H9 (cell line): Measurements from ENCODE around the gene CTCF. TPM values are rescaled to one million over a fixed set of nuclear protein-coding genes. Genes with fewer than 3 reads are reported as not detected.

Experiments
- DNase-seq: peaks from one replicate; pipeline ENCODE4 v3.0.0-alpha.2; 2017
- H2AFZ ChIP-seq: one replicate; pipeline ENCODE4 v1.6.1; 2013; ENCODE audit warnings: mild to moderate bottlenecking, low read length, control low read depth, moderate library complexity
- H2AK5ac ChIP-seq: 2 replicates; pipeline ENCODE4 v1.6.1; 2013; ENCODE audit warnings: low read length, control low read depth, mixed read lengths; ENCODE audit not compliant: insufficient read length
- H2BK120ac ChIP-seq: one replicate; pipeline ENCODE4 v1.6.1; 2013; ENCODE audit warnings: low read depth, mild to moderate bottlenecking, low read length, control low read depth, inconsistent platforms; ENCODE audit not compliant: poor library complexity, severe bottlenecking
- H2BK12ac ChIP-seq: 2 replicates; pipeline ENCODE4 v1.6.1; 2013; ENCODE audit warnings: low read length, control low read depth, mixed read lengths, low read depth; ENCODE audit not compliant: insufficient read length
- H2BK15ac ChIP-seq: 2 replicates; pipeline ENCODE4 v1.6.1; 2013; ENCODE audit warnings: low read depth, low read length, control low read depth
- H2BK20ac ChIP-seq: one replicate; pipeline ENCODE4 v1.6.1; 2013; ENCODE audit warnings: low read depth, mild to moderate bottlenecking, low read length, control low read depth, inconsistent platforms; ENCODE audit not compliant: poor library complexity, severe bottlenecking
- H2BK5ac ChIP-seq: 2 replicates; pipeline ENCODE4 v1.6.1; 2013; ENCODE audit warnings: low read length, control low read depth, mixed read lengths; ENCODE audit not compliant: insufficient read length
- H3K14ac ChIP-seq: 2 replicates; pipeline ENCODE4 v1.6.1; 2013; ENCODE audit warnings: low read length, control low read depth; ENCODE audit not compliant: insufficient read depth
- H3K18ac ChIP-seq: 2 replicates; pipeline ENCODE4 v1.6.1; 2013; ENCODE audit warnings: low read depth, mild to moderate bottlenecking, mixed read lengths, low read length, control low read depth; ENCODE audit not compliant: insufficient read length
- H3K23ac ChIP-seq: 2 replicates; pipeline ENCODE4 v1.6.1; 2013; ENCODE audit warnings: low read length, control low read depth, mixed read lengths, low read depth; ENCODE audit not compliant: insufficient read length
- H3K23me2 ChIP-seq: 2 replicates; pipeline ENCODE4 v1.6.1; 2013; ENCODE audit warnings: low read depth, mild to moderate bottlenecking, mixed read lengths, low read length, control low read depth; ENCODE audit not compliant: insufficient read length, poor library complexity, severe bottlenecking
- H3K27ac ChIP-seq: 2 replicates; pipeline ENCODE4 v1.5.1; 2013; ENCODE audit warnings: low read length, control low read depth, mixed read lengths, low read depth; ENCODE audit not compliant: insufficient read length
- H3K27me3 ChIP-seq: 2 replicates; pipeline ENCODE4 v1.6.1; 2013; ENCODE audit warnings: low read length, control low read depth, inconsistent platforms; ENCODE audit not compliant: insufficient read depth
- H3K4ac ChIP-seq: 2 replicates; pipeline ENCODE4 v1.6.1; 2013; ENCODE audit warnings: low read depth, mild to moderate bottlenecking, control low read depth, inconsistent platforms, low read length, moderate library complexity
- H3K4me1 ChIP-seq: 2 replicates; pipeline ENCODE4 v1.6.1; 2013; ENCODE audit warnings: low read length, control low read depth, inconsistent platforms; ENCODE audit not compliant: insufficient read depth
- H3K4me2 ChIP-seq: 2 replicates; pipeline ENCODE4 v1.6.1; 2013; ENCODE audit warnings: low read length, control low read depth, mixed read lengths; ENCODE audit not compliant: insufficient read length, insufficient read depth
- H3K56ac ChIP-seq: 2 replicates; pipeline ENCODE4 v1.6.1; 2013; ENCODE audit warnings: low read depth, mild to moderate bottlenecking, mixed read lengths, low read length, control low read depth; ENCODE audit not compliant: insufficient read length
- H3K79me1 ChIP-seq: 2 replicates; pipeline ENCODE4 v1.6.1; 2013; ENCODE audit warnings: low read depth, mild to moderate bottlenecking, moderate library complexity, low read length, control low read depth, inconsistent platforms; ENCODE audit not compliant: insufficient read depth, poor library complexity, severe bottlenecking
- H3K79me2 ChIP-seq: 2 replicates; pipeline ENCODE4 v1.6.1; 2013; ENCODE audit warnings: low read length, control low read depth, inconsistent platforms; ENCODE audit not compliant: insufficient read depth
- H3K9ac ChIP-seq: 2 replicates; pipeline ENCODE4 v1.6.1; 2013; ENCODE audit warnings: low read length, control low read depth, mixed read lengths; ENCODE audit not compliant: insufficient read length; ENCODE audit errors: extremely low read depth
- H3K9me3 ChIP-seq: one replicate; pipeline ENCODE4 v1.6.1; 2013; ENCODE audit warnings: low read depth, low read length, inconsistent platforms; ENCODE audit not compliant: control insufficient read depth
- H3T11ph ChIP-seq: one replicate; pipeline ENCODE4 v1.6.1; 2013; ENCODE audit warnings: mild to moderate bottlenecking, low read length, control low read depth, inconsistent platforms
- H4K20me1 ChIP-seq: one replicate; pipeline ENCODE4 v1.6.1; 2013; ENCODE audit not compliant: control insufficient read depth, insufficient read length, insufficient read depth
- H4K5ac ChIP-seq: 2 replicates; pipeline ENCODE4 v1.6.1; 2013; ENCODE audit warnings: low read depth, mild to moderate bottlenecking, mixed read lengths, low read length, control low read depth; ENCODE audit not compliant: insufficient read length
- H4K8ac ChIP-seq: replicated peaks from 2 replicates; pipeline ENCODE4 v1.6.1; 2013; ENCODE audit warnings: low read length, control low read depth, mixed read lengths, low read depth; ENCODE audit not compliant: insufficient read length
- H4K91ac ChIP-seq: 2 replicates; pipeline ENCODE4 v1.6.1; 2013; ENCODE audit warnings: low read depth, mild to moderate bottlenecking, moderate library complexity, mixed read lengths, low read length, control low read depth; ENCODE audit not compliant: insufficient read length
- H3K27ac Mint-ChIP-seq, 3 experiments: 2 replicates in 2 of 3; 3 replicates in 1 of 3; pipeline ENCODE4 v1.8.0; 2020 to 2021; ENCODE audit warnings: mixed read lengths in 3 of 3, mild to moderate bottlenecking in 1 of 3, moderate library complexity in 1 of 3
- H3K27me3 Mint-ChIP-seq: 2 replicates; pipeline ENCODE4 v1.8.0; 2021; ENCODE audit warnings: low read depth, mild to moderate bottlenecking, moderate library complexity, mixed read lengths
- H3K36me3 Mint-ChIP-seq, 3 experiments: 2 replicates in 2 of 3; 3 replicates in 1 of 3; pipeline ENCODE4 v1.8.0; 2020 to 2021; ENCODE audit warnings: low read depth in 3 of 3, mixed read lengths in 3 of 3; ENCODE audit not compliant: insufficient read depth in 1 of 3
- H3K4me1 Mint-ChIP-seq, 2 experiments: 2 replicates each; pipeline ENCODE4 v1.8.0; 2020; ENCODE audit warnings: mixed read lengths in 2 of 2
- H3K4me3 Mint-ChIP-seq, 2 experiments: 2 replicates in 1 of 2; 3 replicates in 1 of 2; pipeline ENCODE4 v1.8.0; 2020 to 2021; ENCODE audit warnings: mild to moderate bottlenecking in 2 of 2, mixed read lengths in 2 of 2, moderate library complexity in 1 of 2
- H3K9me3 Mint-ChIP-seq, 2 experiments: 2 replicates in 1 of 2; 3 replicates in 1 of 2; pipeline ENCODE4 v1.8.0; 2020; ENCODE audit warnings: mild to moderate bottlenecking in 2 of 2, mixed read lengths in 2 of 2, moderate library complexity in 1 of 2
- WGBS: extraction: QIAGEN DNeasy Blood & Tissue Kit; methylation state at CpG from one replicate; pipeline ENCODE4 v1.1.7; 2013; ENCODE audit warnings: missing lambda C conversion rate, low lambda C conversion rate, mixed read lengths; ENCODE audit not compliant: insufficient read length; ENCODE audit errors: extremely low coverage; 5-methylcytosine and 5-hydroxymethylcytosine counted together
- total RNA-seq: library from RNA; stranded (reverse); gene quantifications from 2 replicates; pipeline ENCODE4 v1.2.1, GENCODE V29; 2021
- TF ChIP-seq, protein P1 (sequence below): fragments of 200-600 bp; sonication (generic); conservative IDR thresholded peaks from 3 replicates; pipeline ENCODE4 v1.8.0; 2021; ENCODE audit warnings: antibody characterized with exemption, mild to moderate bottlenecking

CTCF gene
- total RNA-seq, 1 experiment from 2014 or later, result 87.3 TPM

DNA sequence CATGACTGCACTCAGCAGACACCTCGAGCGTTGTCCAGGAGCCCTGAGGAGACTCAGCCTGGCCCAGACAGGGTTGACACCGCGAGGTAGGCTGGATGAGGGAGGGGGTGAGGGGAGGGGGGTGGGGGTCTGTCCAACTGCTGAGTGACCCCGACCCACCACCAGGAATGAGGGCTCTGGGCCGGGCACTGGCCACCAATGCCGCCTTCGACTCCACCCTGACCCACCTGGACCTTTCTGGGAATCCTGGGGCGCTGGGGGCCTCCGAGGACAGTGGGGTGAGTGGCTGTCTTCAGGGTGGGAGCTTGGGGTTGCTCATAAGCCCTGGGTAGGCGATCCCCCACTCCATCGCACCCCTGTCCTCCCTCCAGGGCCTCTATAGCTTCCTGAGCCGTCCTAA, 85.4 kb downstream of the CTCF start:
- peaks cover 6 to 28% (median 25%) of the 10 kb centered on the region in 3 experiments; a peak in 6 of 7 replicates for H3K36me3 Mint-ChIP-seq
- no peak overlapping the region for H4K8ac ChIP-seq

More for the DNA sequence above, 85.4 kb downstream of the CTCF start:
- Histone ChIP-seq H3T11ph (no peak overlapping the region), H2BK12ac (no peak overlapping the region), H3K4ac (no peak overlapping the region), H3K4me1 (no peaks in the 10 kb centered on the region), H4K91ac (no peak overlapping the region), H3K79me1 (no peaks in the 10 kb centered on the region), H3K23ac (no peak overlapping the region), H2BK15ac (no peak overlapping the region), H3K23me2 (peaks cover 8% of the 10 kb centered on the region), H3K79me2 (no peaks in the 10 kb centered on the region), H2AFZ (no peak overlapping the region), H2BK120ac (no peak overlapping the region), H3K14ac (no peak overlapping the region), H3K9me3 (no peaks in the 10 kb centered on the region), H3K4me2 (no peak overlapping the region), H4K20me1 (no peaks in the 10 kb centered on the region), H3K56ac (no peak overlapping the region), H2BK20ac (no peak overlapping the region), H2AK5ac (no peak overlapping the region), H3K18ac (no peak overlapping the region), H3K9ac (no peak overlapping the region), H2BK5ac (no peak overlapping the region), H3K27ac (no peak overlapping the region), H4K5ac (no peak overlapping the region), H3K27me3 (no peaks in the 10 kb centered on the region)
- DNase-seq, result no peak
- TF ChIP-seq, protein P1, sequence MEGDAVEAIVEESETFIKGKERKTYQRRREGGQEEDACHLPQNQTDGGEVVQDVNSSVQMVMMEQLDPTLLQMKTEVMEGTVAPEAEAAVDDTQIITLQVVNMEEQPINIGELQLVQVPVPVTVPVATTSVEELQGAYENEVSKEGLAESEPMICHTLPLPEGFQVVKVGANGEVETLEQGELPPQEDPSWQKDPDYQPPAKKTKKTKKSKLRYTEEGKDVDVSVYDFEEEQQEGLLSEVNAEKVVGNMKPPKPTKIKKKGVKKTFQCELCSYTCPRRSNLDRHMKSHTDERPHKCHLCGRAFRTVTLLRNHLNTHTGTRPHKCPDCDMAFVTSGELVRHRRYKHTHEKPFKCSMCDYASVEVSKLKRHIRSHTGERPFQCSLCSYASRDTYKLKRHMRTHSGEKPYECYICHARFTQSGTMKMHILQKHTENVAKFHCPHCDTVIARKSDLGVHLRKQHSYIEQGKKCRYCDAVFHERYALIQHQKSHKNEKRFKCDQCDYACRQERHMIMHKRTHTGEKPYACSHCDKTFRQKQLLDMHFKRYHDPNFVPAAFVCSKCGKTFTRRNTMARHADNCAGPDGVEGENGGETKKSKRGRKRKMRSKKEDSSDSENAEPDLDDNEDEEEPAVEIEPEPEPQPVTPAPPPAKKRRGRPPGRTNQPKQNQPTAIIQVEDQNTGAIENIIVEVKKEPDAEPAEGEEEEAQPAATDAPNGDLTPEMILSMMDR, result no peak
- Mint-ChIP-seq H3K9me3 (no peaks in the 10 kb centered on the region), H3K4me3 (no peak overlapping the region), H3K4me1 (peaks cover 3 to 9% of the 10 kb centered on the region in 2 experiments; a peak in 3 of 4 replicates), H3K27me3 (peaks cover 9% of the 10 kb centered on the region), H3K27ac (no peak overlapping the region)
- no CpG with 5 or more reads among the region's 13 CpGs for WGBS
